ENCODE results near the gene R3HDM2.
"Not testable (repeated sequence)": the region's sequence is repeated elsewhere in the genome, so short reads cannot be mapped to it uniquely, and the experiment has no call there.

R3HDM2 gene

DNA sequence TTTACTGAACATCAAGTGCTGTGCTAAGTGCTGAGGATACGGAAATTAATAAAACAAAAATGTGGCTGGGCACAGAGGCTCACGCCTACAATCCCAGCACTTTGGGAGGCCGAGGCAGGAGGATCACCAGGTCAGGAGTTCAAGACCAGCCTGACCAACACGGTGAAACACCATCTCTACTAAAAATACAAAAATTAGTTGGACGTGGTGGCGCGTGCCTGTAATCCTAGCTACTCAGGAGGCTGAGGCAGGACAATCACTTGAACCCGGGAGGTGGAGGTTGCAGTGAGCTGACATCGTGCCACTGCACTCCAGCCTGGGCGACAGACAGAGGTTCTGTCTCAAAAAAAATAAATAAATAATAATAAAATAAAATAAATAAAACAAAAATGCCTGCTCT lies 3.9 kb downstream of the R3HDM2 start:
- not testable (repeated sequence) for DNase-seq (ENCODE audit: low read depth)

DNA sequence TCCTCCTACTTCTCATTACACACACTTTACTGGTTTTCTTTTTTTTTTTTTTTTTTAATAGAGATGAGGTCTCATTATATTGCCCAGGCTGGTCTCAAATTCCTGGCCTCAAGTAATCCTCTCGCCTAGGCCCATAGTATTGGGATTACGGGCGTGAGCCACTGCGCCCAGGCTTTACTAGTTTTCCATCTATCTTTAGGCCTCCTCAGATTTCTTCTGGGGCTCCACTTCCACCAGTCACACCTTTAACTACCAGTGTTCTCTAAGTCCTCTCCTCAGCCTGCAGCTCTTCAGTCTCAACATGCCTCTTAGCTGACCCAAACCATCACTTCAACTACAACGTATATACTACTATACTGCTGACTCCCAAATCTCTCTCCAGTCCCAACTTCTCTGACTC lies 10.4 kb downstream of the R3HDM2 start:
- DNase-seq (ENCODE audit: low read depth), result no peak

DNA sequence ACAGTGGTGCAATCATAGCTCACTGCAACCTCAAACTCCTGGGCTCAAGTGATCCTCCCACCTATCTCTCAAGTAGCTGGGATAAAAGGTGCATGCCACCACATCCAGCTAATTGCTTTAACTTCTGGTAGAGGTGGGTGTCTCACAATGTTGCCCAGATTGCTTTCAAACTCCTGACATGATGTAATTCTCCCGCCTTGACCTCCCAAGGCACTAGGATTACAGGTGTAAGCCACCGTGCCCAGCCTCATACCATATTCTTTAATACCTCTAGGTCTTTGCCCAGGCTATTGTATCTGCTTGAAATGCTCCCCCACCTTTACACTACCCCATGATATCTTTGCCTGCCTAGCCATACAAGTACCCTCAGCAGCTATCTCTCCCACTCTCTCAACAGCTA lies 11.3 kb downstream of the R3HDM2 start:
- DNase-seq (ENCODE audit: low read depth), result no peak

DNA sequence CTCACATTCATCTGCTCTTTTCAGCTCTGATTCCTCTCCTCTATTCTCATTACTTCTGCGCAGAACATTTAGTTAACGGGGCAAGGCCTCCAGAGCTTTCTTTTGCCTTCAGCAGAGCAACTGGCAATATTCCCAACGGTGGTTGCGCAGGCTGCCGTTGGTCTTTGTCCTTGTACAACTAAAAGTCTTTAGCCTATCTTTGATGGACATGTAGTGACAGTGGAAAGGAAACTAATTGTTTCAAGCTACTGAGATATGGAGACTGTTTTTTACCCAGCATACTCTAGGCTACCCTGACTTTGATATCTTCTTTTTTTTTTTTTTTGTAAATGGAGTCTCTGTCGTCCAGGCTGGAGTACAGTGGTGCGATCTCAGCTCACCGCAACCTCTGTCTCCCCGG lies 12.6 kb downstream of the R3HDM2 start:
- no peak for DNase-seq (ENCODE audit: low read depth)

DNA sequence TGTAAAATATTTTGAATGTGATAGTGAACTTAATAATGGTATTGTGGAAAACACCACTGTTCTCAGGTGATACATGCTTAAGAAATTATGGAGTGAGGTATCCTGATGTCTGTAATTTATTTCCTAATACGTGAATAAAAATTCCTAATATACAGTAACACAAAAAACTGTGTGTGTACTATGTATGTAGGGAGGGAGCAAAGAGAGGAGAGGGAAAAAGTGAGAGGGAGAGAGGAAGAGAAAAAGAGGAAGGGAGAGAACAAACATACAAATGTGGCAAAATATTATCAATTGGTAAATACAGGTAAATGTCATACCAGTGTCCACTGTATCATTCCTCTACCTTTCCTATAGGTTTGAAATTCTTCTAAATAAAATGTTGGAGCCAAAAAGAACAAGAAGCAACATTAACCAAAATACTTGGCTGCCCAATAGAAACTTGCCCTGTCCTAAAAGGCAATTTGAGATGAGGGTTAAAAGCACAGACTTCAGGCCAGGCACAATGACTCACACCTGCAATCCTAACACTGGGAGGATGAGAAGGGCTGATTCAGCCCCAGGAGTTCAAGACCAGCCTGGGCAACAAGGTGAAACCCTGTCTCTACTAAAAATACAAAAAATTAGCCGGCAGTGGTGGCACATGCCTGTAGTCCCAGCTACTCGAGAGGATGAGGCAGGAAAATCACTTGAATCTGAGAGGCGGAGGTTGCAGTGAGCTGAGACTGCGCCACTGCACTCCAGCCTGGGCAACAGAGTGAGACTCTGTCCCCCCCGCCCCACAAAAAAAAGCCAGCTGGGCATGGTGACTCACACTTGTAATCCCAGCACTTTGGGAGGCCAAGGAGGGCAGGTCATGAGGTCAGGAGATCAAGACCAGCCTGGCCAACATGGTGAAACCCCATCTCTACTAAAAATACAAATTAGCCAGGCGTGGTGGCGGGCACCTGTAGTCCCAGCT lies 14.5 kb downstream of the R3HDM2 start:
- no peak for DNase-seq (ENCODE audit: low read depth)

DNA sequence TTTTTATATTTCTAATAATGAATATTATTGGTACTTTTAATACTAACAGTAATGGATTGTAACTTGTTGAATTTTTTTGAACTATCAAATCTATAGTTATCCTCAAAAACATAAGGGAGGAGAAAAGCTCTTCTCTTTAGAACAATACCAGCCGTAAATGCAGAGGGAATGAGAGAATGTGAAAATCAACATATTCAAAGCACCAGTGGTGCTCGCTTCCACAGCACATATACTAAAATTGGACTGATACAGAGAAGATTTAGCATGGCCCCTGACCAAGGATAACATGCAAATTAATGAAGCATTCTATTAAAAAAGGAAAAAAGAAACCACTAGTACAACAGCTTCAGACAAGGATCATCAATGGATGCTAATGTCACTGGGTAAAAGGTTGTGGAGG lies 15.8 kb downstream of the R3HDM2 start:
- no peak for DNase-seq (ENCODE audit: low read depth)

DNA sequence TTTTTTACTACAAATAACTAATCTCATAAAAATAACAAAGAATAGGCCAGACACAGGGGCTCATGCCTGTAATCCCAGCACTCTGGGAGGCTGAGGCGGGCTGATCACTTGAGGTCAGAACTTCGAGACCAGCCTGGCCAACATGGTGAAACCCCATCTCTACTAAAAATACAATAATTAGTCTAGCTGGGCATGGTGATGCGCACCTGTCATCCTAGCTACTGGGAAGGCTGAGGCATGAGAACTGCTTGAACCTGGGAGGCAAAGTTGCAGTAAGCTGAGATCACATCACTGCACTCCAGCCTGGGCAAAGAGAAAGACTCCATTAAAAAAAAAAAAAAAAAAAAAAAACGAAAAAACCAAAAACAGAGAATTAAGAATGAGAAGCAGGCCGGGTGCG lies 16.7 kb downstream of the R3HDM2 start:
- not testable (repeated sequence) for DNase-seq (ENCODE audit: low read depth)

DNA sequence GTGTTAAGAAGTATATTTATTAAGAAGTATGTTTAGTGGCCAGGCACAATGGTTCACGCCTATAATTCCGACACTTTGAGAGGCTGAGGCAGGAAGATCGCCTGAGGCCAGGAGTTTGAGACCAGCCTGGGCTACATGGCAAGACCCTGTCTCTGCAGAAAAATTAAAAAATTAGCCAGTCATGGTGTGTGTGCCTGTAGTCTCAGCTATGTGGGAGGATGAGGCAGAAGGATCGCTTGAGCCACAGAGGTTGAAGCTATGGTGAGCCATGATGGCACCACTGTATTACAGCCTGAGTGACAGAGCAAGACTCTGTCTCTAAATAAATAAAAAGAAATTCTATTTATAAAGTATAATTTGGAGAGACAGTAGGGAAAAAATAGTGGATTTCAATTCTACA lies 20.3 kb downstream of the R3HDM2 start:
- DNase-seq (ENCODE audit: low read depth), result no peak

DNA sequence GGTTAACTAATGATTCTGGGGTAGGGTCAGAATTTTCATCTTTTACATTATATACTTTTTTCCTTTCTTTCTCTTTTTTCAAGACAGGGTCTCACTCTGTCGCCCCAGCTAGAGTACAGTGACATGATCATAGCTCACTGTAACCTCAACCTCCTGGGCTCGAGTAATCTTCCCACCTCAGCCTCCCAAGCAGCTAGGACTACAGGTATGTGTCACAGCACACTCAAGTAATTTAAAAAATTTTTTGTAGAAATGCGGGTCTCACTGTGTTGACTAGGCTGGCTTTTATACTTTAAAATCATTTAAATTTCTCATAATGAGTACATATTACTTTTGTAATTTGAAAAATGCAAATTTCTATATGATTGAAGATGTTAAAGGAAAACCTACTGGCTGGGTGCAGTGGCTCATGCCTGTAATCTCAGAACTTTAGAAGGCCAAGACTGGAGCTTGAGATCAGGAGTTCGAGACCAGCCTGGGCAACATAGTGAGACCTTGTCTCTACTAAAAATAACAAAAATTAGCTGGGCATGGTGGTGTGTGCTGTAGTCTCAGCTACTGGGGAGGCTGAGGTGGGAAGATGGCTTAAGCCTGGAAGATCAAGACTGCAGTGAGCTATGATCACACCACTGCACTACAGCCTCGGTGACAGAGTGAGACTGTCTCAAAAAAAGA lies 25.7 kb downstream of the R3HDM2 start:
- DNase-seq (ENCODE audit: low read depth), result no peak

DNA sequence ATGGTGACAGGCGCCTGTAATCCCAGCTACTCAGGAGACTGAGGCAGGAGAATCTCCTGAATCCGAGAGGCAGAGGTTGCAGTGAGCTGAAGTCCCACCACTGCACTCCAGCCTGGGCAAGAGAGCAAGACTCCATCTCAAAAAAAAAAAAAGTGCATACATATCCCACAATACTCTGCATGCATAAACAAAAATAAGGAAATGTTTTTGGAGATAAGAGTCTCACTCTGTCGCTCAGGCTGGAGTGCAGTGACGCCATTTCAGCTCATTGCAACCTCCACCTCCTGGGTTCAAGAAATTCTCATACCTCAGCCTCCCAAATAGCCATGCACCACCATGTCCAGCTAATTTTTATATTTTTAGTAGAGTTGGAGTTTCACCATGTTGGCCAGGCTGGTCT lies 28.7 kb downstream of the R3HDM2 start:
- not testable (repeated sequence) for DNase-seq (ENCODE audit: low read depth)

DNA sequence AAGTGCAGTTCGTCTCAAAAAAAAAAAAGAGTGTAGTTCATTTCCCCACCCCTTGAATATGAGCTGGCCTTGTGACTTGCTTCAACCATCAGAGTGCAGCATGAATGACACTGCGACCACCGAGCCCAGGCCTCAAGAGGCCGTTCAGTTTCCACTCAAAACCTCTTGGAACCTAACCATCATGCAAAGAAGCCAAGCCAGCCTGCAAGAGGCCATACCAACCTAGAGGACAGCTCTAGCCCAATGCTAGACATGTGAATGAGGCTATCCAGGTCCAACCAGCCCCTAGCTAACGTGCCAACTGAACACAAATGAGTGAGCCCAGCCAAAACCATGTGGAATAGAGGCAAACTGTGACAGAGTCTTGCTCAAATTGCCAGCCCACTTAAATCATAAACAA lies 29.7 kb downstream of the R3HDM2 start:
- no peak for DNase-seq (ENCODE audit: low read depth)

DNA sequence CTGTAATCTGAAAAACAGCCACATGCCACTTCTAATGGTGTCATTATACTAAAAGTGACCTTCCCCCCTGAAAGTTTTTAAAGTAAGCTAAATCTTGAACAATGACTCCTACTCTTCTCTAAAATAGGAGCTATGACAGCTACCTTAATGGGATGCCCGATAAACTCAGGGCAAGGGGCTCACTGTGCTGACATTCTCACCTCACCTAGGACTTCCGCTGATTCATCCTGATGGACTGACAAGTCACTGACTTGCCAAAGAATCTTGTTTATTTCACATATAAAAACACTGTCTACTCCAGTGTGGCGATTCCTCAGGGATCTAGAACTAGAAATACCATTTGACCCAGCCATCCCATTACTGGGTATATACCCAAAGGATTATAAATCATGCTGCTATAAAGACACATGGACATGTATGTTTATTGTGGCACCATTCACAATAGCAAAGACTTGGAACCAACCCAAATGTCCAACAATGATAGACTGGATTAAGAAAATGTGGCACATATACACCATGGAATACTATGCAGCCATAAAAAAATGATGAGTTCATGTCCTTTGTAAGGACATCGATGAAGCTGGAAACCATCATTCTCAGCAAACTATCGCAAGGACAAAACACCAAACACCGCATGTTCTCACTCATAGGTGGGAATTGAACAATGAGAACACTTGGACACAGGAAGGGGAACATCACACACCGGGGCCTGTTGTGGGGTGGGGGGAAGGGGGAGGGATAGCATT lies 31.0 kb downstream of the R3HDM2 start:
- DNase-seq (ENCODE audit: low read depth), result not testable (repeated sequence)

DNA sequence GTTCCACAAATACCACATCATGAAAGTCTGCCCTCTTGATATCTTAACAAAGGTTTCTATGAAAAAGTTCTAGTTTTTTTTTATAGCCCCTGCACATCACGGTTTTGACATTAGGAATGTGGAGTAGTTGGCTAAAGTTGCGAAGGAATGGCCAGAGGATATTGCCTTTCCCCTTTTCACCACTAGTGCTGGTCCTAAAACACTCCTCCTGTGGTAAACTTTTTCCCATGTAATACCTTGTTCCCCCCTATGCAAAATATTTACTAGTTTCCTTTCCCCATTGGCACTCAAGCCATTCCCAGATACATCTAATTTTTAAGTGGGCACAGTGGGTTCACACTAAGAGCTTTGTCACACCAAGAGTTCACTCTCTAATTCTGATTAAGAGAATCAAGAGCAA lies 33.4 kb downstream of the R3HDM2 start:
- DNase-seq (ENCODE audit: low read depth), result no peak

DNA sequence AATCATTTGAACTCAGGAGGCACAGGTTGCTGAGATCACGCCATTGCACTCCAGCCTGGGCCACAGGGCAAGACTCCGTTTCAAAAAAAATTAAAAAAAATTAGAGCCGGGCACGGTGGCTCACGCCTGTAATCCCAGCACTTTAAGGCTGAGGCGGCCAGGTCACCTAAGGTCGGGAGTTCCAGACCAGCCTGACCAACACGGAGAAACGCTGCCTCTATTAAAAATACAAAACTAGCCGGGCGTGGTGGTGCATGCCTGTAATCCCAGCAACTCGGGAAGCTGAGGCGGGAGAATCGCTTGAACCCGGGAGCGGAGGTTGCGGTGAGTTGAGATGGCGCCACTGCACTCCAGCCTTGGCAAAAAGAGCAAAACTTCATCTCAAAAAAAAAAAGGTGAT lies 35.7 kb downstream of the R3HDM2 start:
- DNase-seq (ENCODE audit: low read depth), result no peak

DNA sequence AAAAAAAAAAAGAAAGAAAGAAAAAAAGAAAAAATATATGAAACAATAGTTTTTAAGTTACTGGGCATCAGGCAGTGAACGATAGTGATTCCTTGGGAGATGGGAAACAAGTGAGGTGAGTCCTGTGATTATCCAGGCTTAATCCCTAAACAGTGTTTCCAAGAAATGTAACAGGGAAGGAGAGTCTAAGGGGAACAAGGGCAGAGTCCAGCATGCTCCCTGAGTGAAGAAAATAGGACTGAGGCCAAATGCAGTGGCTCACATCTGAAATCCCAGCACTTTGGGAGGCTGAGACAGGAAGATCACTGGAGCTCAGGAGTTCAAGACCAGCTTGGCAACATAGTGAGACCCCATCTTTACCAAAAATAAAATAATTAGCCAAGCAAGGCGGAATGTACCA lies 40.7 kb downstream of the R3HDM2 start:
- no peak for DNase-seq (ENCODE audit: low read depth)

DNA sequence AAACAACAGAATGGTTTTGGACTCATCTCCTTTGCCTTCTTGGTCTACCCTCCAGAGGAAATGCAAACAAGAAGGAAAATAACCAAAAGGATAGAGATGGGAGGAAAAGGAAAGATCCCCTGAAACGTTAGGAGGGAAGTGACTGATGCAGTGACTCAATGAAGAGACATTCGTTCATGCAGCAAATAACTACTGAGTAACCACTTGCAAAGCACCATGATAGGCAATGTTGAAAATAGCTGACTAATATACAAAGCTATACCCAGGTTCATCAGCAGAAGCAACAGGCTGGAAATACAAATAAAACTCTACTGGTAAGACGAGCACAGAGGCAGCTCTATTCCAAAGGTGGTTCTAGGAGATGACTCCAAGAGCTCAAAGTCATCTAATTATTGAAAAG lies 41.8 kb downstream of the R3HDM2 start:
- DNase-seq (ENCODE audit: low read depth), result no peak

DNA sequence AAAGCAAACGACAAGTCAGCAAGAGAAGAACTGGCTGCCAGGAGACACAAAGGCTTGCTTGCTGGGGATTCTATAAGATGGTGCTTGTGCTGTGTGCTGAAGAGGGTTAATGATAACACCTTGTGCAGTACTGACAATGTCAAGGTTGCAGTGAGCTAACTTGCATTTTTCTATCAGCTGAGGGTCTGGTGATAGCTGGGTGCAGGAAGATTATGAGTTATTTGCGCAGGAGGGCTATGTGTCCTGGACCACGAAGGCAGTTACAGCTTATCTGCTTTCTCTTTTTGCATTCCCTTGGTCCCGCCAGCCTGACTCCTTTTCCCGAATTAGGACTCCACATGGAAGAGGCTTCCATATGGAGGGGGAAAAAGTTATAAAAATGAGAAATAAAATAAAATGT lies 42.4 kb downstream of the R3HDM2 start:
- no peak for DNase-seq (ENCODE audit: low read depth)

DNA sequence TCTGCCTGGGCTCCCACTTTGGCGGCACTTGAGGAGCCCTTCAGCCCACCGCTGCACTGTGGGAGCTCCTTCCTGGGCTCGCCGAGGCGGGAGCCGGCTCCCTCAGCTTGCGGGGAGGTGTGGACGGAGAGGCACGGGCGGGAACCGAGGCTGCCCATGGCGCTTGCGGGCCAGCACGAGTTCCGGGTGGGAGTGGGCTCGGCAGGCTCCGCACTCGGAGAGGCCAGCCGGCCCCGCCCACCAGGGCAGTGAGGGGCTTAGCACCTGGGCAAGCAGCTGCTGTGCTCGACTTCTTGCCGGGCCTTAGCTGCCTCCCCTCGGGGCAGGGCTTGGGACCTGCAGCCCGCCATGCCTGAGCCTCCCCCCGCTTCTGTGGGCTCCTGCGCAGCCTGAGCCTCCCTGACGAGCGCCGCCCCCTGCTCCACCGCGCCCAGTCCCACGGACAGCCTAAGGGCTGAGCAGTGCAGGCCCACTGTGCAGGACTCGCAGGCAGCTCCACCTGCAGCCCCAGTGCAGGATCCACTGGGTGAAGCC lies 44.6 kb downstream of the R3HDM2 start:
- no peak for DNase-seq (ENCODE audit: low read depth)

DNA sequence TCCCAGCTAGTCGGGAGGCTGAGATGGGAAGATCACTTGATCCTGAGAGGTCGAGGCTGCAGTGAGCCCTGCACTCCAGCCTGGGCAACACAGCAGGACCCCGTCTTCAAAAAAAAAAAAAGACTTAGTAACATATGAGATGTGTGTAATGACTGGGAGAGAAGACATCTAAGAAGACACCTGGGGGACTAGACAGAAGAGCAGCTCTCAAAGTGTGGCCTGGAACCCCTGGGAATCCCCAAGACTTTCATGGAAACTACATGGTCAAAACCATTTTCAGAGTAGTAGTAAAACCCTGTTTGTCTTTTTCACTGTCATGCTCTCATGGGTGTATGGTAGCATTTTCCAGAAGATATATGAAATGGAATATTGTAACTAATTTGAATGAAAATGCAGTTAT lies 45.3 kb downstream of the R3HDM2 start:
- DNase-seq (ENCODE audit: low read depth), result no peak

DNA sequence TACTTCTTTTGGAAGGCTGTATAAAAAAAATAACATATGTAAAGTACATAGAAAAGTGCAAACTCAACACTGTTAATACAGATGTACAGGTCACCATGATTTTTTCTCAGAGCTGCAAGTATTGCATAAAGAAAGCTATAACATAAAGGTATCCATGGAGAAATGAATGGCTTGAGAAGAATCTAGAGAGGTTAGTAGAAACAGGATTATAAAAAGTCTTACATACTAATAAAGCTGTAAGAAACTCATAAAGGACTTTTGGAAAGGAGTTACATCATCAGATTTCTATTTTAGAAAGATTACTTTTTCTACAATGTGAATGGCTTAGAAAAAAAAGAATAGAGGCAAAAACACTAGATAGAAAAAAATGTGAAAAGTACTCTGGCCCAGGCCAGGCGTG lies 46.4 kb downstream of the R3HDM2 start:
- DNase-seq (ENCODE audit: low read depth), result no peak

DNA sequence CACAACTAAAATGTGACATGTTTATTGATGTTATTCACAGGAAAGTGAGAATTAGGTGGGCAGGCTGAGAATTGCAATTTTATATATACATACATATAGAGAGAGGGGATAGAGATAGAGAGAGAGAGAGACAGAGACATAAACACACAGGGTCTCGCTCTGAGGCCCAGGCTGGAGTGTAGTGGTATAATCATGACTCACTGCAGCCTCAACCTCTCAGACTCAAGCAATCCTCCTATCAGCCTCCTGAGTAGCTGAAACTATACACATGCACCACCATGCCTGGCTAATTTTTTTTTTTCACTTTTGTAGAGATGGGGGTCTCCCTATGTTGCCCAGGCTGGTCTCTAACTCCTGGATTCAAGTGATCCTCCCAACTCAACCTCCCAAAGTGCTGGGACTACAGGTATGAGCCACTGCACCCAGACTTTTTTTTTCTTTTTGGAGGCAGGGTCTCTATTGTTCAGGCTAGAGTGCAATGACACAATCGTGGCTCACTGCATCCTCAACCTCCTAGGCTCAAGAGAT lies 49.1 kb downstream of the R3HDM2 start:
- no peak for DNase-seq (ENCODE audit: low read depth)

DNA sequence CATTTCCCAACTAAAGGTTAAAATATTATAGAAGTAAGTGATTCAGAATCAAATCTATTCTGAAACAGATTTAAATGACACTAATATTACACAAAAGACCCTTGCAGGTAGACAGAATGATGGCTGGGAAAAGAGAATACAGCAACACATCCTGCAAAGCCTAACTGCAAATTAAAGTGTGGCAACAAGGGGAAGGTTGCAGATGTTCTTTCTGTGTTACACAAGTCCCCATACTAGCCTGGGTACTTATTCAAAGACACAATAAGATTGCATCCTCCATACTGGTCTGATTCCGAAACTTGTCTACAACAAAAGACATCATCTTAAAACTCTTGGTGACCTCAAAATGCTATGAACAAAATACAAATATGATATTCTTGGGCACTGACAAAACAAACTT lies 50.5 kb downstream of the R3HDM2 start:
- DNase-seq (ENCODE audit: low read depth), result no peak

Data from activated T-cell treated with anti-CD3 and anti-CD28 coated beads for 48 hours (primary cell).